Caki2 (cell line): ENCODE results near the gene IL21R. TPM values are rescaled to one million over a fixed set of nuclear protein-coding genes. Genes with fewer than 3 reads are reported as not detected.

Experiments used
- DNase-seq: peaks from one replicate; pipeline ENCODE4 v3.0.0-alpha.2; 2015; ENCODE audit warnings: low read depth
- in situ Hi-C: cut with HindIII; loops from 2 replicates; pipeline ENCODE4 v1.10.0; 2016; ENCODE audit warnings: low sequenced_read_pairs, low pct_unique_long_range_greater_than_20kb, mixed read lengths
- total RNA-seq: library from RNA; depleted of rRNA; stranded (reverse); fragments of >200 nt; shearing (Covaris generic); gene quantifications from 2 replicates; pipeline ENCODE4 v1.2.3, GENCODE V29; 2014; ENCODE audit warnings: low replicate concordance; rRNA removed

IL21R gene
- total RNA-seq, 1 experiment from 2014 or later = 1.4 TPM

DNA sequence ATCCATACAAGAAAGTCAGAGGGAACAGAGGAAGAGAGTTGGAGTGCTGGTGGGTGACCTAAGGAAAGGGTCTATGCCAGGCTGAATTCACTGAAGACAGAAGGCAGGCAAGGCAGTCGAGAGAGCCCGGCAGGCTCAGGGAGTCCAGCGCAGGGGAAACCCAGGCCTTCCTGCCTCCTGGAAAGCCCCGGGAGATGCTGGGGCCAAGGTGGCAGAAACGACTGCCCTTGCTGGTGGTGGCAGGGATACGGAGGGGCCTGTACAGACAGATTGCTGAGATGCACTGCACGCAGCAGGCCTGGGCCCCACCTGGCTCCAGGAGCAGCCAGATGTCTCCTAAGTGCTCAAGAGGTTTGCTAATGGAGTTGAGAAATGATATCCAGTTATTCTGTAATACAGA lies 87.9 kb downstream of the IL21R start:
- in situ Hi-C loops = no loop called here
- no peak for DNase-seq

DNA sequence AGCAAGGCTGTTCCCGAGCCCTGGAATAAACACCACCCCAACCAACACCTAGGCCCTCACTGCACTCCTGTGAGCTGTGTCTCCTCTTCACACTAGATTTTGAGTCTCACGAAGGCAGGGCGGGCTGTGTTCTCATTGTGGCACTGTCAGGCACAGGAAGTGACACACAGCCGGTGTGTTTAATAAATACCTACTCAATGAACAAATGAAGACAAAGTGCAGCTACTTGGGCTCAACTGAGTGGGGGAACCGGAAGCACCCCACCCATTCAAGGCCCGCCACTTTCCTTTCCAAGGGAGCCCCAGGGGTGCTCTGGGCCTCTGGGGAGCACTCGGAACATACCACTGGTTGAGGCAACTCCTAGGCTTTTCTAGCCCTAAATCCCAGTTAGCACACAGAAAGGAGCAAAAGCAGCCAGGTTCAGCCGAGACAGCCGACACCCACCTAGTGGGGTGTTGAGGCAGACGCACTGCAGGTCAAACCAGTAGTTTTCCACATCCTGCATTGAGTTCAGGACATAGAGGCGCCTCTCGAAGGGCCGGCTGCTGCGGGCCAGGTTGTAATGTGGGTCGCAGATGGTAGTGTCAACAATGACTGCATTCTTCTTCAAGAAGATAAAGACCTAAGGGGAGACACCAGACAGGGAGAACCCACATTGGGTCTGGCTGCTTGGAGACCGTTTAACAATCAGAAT lies 90.1 kb downstream of the IL21R start:
- no peak for DNase-seq
- in situ Hi-C loops = no loop called here

DNA sequence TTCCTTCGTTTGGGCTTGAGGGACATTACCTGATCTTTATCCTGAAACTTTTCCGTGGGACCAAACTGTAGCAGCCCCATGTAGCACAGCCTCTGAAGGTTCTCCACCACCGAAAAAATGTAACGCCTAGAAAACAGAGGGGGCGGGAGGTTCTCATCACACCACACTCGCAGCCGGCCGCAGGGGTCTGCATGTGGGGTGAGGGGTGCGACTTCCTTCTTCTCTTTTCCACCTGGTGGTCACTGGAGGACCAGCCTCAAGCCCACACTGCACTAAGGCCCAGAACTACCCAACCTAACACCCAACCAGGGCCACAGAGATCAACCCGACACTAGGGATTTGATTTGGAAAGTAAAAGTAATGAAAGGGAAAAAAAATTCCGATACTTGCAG lies 90.6 kb downstream of the IL21R start:
- in situ Hi-C loops = no loop called here
- DNase-seq = no peak

- no peak for DNase-seq
- in situ Hi-C loops = no loop called here
Observed at GRCh38 chr16:27495191-27495590, 93.2 kb downstream of the IL21R start.

DNA sequence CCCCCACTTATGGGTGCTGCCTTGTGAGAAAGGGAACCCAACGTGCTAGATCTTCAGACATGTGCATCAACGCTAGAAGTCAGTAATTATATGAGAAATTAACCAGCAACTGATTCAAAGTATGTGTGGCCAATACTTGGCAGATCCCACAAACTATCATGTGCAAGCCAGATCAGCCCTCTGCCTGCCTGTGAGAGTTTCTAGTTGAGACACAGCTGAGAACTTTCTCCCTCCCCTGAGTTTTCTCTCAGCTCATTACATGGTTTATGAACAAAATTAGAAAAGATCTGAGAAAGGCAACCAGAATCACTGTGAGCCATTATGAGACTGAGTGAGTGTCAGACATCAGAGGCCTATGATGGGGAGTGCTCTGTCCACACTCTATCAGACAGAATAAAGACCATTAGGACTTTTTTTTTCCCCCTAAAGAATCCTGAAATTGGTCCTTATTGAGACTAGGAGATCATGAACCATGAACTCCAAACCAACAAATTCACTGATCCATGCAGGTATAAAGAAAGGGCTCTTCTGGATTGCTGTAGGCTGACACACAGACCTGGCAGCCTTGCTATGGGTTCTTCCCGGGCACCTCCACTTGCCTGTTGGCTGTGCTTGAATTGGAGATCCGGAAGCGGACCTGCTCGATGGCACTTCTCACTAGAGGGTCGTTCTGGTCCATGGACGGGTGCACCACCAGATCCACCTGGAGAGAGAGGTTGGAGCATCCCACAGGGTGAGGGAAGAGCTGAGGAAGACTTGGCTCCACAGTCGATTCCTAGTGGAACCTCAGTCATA lies 96.3 kb downstream of the IL21R start:
- no peak for DNase-seq

GRCh38 chr16:27498916-27499658 lies 97.1 kb downstream of the IL21R start:
- in situ Hi-C loops = no loop called here
- DNase-seq = no peak

More for the DNA sequence above, 96.3 kb downstream of the IL21R start:
- in situ Hi-C loops = no loop called here

DNA sequence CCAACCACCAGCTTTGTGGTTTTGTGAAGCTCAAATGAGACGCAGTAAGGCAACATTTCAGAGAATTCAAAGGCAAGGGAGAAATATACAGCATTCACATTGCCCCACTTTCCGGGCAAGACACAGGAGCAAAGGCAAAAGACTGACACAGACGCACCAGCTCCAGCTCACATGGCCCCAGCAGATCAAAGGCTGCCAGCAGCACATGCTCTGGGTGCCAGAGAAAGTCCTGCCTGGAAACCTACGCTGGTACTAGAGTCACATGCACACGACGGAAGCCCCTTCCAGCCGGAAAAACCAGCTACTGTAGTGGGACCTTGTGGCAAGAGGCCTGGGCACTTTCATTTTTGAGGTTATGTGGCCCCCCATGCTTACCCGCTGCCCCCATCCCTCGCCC lies 97.7 kb downstream of the IL21R start:
- in situ Hi-C loops = no loop called here
- no peak for DNase-seq

- in situ Hi-C loops = no loop called here
- no peak for DNase-seq
Observed at GRCh38 chr16:27500801-27501200, 98.8 kb downstream of the IL21R start.

Other genes starting within 250 kb of the IL21R start
- gene KDM8, start 198.6 kb upstream of the IL21R start, total RNA-seq = 3.4 and 6.4 TPM in 2 replicates
- 47.9 and 57.2 TPM in 2 replicates for gene NSMCE1, start 133.4 kb upstream of the IL21R start, total RNA-seq
- 14.9 and 26.0 TPM in 2 replicates for gene IL4R, start 88.2 kb upstream of the IL21R start, total RNA-seq
- 65.3 and 68.2 TPM in 2 replicates for gene GTF3C1, start 147.7 kb downstream of the IL21R start, total RNA-seq
- 8.7 and 17.1 TPM in 2 replicates for gene KATNIP, start 148.0 kb downstream of the IL21R start, total RNA-seq